PC-3 (cell line): ENCODE data around the gene EMC8.

Source experiments
- CTCF ChIP-seq: fragments of 300-600 bp; sonication (generic); conservative IDR thresholded peaks from 2 replicates; pipeline ENCODE4 v1.5.1; 2017; ENCODE audit warnings: antibody characterized with exemption, low read depth, mild to moderate bottlenecking, low read length
- EZH2 ChIP-seq: fragments of 300-600 bp; sonication (generic); IDR thresholded peaks from one replicate; pipeline ENCODE4 v1.6.1; 2017; ENCODE audit warnings: antibody characterized with exemption, mild to moderate bottlenecking, low read length; ENCODE audit not compliant: unreplicated experiment

- TF ChIP-seq CTCF (no peak), EZH2 (no peak)
Measured at GRCh38 chr16:85761861-85762260, 37.5 kb downstream of the EMC8 start.
